Stimulated activated CD8-positive, alpha-beta memory T cell treated with anti-CD3 and anti-CD28 coated beads, Interleukin-12 subunit alpha, Interleukin-12 subunit beta, amount 100 ng/mL, for 1 hour (primary cell): ENCODE measurements around the gene SRRT.
"Not testable (repeated sequence)": the region's sequence is repeated elsewhere in the genome, so short reads cannot be mapped to it uniquely, and the experiment has no call there.

Source experiments
- DNase-seq: peaks from one replicate; pipeline ENCODE4 v3.0.0-alpha.2; 2020; ENCODE audit warnings: low read depth

Gene SRRT

GRCh38 chr7:100874577-100875355, at the start of gene SRRT:
SRRT (plus strand) TSS chr7:100875103; CDS start chr7:100875591, 488 bp downstream.
- DNase-seq = peak; percentile 97

- no peak for DNase-seq
Observed at GRCh38 chr7:100825215-100825671, 49.7 kb upstream of the SRRT start.

GRCh38 chr7:100825751-100826513, 49.0 kb upstream of the SRRT start:
- no peak for DNase-seq

DNA sequence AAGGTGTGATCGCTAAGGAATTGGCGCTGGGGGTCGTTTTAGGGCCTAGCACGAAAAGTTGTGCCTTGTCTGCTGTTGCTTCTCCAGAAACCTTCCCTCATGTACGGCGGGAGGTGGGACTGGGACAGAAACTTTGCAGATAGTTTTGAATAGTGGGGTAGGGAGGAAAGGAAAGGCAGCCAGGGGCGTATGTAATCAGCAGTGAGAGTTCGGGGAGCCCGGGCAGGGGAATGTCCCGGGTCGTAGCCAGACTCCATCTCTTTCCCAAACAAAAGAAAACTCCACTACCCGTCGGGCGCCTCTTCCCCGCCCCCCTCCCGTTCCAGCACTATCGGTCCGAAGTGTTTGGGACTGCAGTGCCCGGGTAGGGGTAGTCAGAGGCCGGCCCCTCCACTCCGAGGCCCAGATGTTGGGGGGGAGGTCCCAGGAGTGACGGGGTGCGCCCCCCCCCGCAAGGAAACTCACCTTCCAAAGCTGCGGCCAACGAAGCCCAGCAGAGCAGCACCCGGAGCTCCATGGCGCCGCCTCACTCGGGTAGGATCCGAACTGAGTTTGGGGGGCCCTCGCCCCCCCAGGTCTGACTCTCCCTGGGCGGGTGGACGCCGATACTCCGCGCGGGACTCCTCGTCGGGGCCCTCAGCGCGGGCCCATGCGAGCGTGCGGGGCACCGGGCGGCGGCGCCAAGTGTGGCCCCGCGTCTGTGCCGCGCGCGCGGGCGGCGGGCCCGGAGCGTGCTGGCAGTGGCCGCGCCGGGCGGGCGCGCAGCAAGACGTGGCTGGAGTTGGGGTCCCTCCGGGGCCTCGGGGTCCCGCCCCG, 48.2 kb upstream of the SRRT start:
- no peak for DNase-seq

- DNase-seq = no peak
Observed at GRCh38 chr7:100827330-100828226, 47.3 kb upstream of the SRRT start, which contains the start of gene EPHB4. EPHB4 (minus strand) TSS chr7:100827523; CDS start chr7:100827030, 493 bp downstream.

DNA sequence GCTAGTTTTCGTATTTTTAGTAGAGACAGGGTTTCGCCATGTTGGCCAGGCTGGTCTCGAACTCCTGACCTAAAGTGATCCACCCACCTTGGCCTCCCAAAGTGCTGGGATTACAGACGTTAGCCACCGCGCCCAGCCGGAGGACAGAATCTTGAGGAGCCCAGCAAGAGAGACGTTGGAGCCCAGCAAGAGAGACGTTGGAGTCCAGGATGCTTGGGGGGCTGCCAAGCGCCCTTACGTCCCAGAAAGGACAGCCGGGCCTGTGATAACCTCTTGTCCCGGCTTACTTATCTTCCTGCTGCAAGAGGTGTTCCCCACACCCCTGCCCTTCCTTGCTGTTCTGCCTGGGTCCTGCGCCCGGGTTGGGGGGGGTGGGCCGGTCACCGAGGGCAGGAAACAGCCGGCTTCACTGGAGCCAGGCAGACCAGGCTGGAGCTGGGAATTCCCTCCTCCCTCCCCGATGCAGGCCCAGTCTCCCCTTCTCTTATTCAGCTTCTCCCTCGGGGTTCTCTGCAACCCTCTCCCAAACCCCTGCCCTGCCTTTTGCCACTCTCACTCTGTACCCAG, 45.7 kb upstream of the SRRT start:
- no peak for DNase-seq

DNA sequence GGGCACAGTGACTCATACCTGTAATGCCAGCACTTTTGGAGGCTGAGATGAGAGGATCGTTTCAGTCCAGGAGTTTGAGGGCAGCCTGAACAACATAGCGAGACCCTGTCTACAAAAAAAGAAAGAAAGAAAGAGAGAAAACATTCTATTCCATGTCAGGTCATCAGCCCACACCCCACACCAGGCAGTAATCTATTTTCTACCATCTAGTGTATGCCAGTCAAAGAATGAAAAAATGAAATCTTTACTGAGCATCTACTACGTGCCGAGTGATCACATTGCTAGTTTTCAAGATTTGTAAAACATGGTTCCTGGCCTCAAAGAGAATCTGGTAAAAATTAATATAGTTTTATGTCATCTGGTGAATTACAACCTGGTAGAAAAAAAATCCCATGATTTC, 44.5 kb upstream of the SRRT start:
- DNase-seq = no peak

- DNase-seq = no peak
Observed at GRCh38 chr7:100832281-100832633, 42.6 kb upstream of the SRRT start.

GRCh38 chr7:100835903-100836811, 38.7 kb upstream of the SRRT start:
- DNase-seq = no peak

- no peak for DNase-seq
Observed at GRCh38 chr7:100836812-100837098, 38.1 kb upstream of the SRRT start.

GRCh38 chr7:100837099-100837836, 37.6 kb upstream of the SRRT start:
- peak; percentile 55 for DNase-seq

- no peak for DNase-seq
Observed at GRCh38 chr7:100839361-100839760, 35.5 kb upstream of the SRRT start.

- no peak for DNase-seq
Observed at GRCh38 chr7:100840470-100841100, 34.3 kb upstream of the SRRT start.

DNA sequence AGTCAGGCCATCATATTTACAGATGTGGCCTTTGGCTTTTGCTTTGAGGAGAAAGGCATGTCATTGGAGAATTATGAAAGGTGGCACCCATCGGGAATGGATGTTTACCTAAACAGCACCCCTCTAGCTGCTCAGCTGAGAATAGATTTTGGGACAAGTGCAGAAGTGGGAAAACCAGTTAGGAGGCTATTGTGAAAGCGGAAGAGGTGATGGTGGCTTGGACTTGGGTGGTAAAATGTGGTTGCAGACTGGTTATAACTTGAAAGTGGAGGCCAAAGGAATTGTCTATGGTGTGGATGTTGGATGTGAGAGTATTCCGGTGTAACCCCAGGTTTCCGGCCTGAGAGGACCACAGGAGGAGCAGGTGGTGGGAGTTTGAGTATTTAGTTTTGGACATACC, 27.5 kb upstream of the SRRT start:
- DNase-seq = no peak

DNA sequence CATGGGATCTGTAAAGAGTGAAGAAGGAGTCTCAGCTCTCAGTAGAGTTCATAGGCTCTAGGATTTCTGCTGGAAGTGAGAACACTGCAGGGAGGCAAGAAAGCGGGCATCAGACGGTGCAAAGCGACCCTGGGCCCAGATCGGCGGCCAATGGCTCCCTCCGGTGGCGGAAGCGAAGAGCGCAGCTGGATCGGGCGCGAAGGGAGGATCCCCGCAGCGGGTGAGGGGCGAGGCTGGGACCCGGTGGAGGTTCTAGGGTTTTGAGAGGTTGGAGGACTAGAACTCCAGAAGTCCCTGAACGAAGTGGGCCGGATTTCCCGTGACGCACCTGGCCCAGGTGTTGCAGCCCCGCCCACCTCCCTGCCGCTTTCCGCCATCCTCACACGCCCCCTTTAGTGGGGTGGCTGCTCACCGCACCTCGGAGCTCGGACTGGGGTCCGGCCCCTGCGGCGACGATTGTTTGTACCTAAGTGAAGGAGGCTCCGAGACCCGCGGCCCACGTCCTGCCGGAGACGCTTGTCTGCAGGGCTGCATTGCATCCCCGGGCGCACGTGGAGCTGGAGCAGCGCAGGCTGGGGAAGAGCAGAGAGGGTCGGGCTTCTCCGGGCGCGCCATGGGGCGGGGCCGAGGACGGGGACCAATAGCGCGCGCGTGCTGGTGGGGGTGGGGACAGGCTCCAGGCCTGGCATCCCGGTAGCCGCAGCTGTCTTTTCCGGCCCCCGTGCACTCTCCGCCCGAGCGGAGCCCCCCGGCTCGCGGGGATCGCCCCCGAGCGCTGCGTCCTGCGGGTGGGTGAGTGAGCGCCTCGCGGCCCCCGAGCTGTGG, 22.6 kb upstream of the SRRT start, which contains the start of gene SLC12A9:
Gene SLC12A9 (plus strand): TSS at position 666 of the 825 bp plus-strand sequence. CDS start 1,485 bp downstream, outside the sequence.
- peak; percentile 64 for DNase-seq

GRCh38 chr7:100854146-100854895, 20.6 kb upstream of the SRRT start:
- DNase-seq = no peak

DNA sequence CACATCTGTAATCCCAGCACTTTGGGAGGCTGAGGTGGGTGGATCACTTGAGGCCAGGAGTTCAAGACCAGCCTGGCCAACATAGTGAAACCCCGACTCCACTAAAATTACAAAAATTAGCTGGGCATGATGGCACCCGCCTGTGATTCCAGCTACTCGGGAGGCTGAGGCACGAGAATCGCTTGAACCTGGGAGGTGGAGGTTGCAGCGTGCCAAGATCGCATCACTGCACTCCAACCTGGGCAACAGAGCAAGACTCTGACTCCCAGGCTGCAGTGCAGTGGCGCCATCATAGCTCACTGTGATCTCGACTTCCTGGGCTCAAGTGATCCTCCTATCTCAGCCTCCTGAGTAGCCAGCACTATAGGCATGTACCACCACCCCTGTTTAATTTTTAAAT, 20.0 kb upstream of the SRRT start:
- DNase-seq = not testable (repeated sequence)
